Keratinocyte (primary cell): ENCODE measurements around the gene MYRIP. TPM values are rescaled to one million over a fixed set of nuclear protein-coding genes. Genes with fewer than 3 reads are reported as not detected.

Source experiments
- DNase-seq: peaks from one replicate; pipeline ENCODE4 v3.0.0-alpha.2; 2011; ENCODE audit warnings: low read depth, missing footprints, low spot score
- FAIRE-seq: peaks from 2 replicates; lab custom pipeline; 2011; peaks lifted over from hg19 to GRCh38; lab: Jason Lieb, UNC
- H2AFZ ChIP-seq: 2 replicates; pipeline ENCODE4 v1.6.0; 2012; ENCODE audit warnings: low read length, control low read depth, inconsistent platforms; ENCODE audit not compliant: control insufficient read depth
- H3K27ac ChIP-seq: 2 replicates; pipeline ENCODE4 v1.5.1; 2011; ENCODE audit warnings: low read length; ENCODE audit not compliant: control insufficient read depth, insufficient read depth
- H3K27me3 ChIP-seq: 3 replicates; pipeline ENCODE4 v1.6.0; 2011; ENCODE audit warnings: low read length; ENCODE audit not compliant: control insufficient read depth, insufficient read depth; ENCODE audit errors: extremely low read depth
- H3K36me3 ChIP-seq, 2 experiments: 2 replicates in 1 of 2; 3 replicates in 1 of 2; pipeline ENCODE4 v1.5.1; 2011; ENCODE audit warnings: low read length in 2 of 2, mild to moderate bottlenecking in 1 of 2; ENCODE audit not compliant: control insufficient read depth in 2 of 2, insufficient read depth in 2 of 2; ENCODE audit errors: extremely low read depth in 1 of 2
- H3K4me1 ChIP-seq: 3 replicates; pipeline ENCODE4 v1.5.1; 2011; ENCODE audit warnings: low read length; ENCODE audit not compliant: control insufficient read depth, insufficient read depth; ENCODE audit errors: extremely low read depth
- H3K4me2 ChIP-seq: 3 replicates; pipeline ENCODE4 v1.6.0; 2011; ENCODE audit warnings: low read depth, low read length; ENCODE audit not compliant: control insufficient read depth, insufficient read depth; ENCODE audit errors: extremely low read depth
- H3K4me3 ChIP-seq, 3 experiments: fragments of 200-600 bp in 1 of 3; sonication (generic) in 1 of 3; 2 replicates in 2 of 3; 3 replicates in 1 of 3; pipeline ENCODE4 v1.5.1; 2011 to 2016; ENCODE audit warnings: low read length in 3 of 3, mild to moderate bottlenecking in 3 of 3, control low read depth in 2 of 3, inconsistent platforms in 1 of 3, low read depth in 1 of 3, mixed read lengths in 1 of 3, mixed run types in 1 of 3, moderate library complexity in 1 of 3; ENCODE audit not compliant: control insufficient read depth in 2 of 3, insufficient read depth in 2 of 3; ENCODE audit errors: extremely low read depth in 1 of 3
- H3K79me2 ChIP-seq: 2 replicates; pipeline ENCODE4 v1.6.0; 2012; ENCODE audit warnings: low read length; ENCODE audit not compliant: control insufficient read depth, insufficient read depth
- H3K9ac ChIP-seq: 3 replicates; pipeline ENCODE4 v1.6.0; 2011; ENCODE audit warnings: low read length; ENCODE audit not compliant: control insufficient read depth, insufficient read depth; ENCODE audit errors: extremely low read depth
- H3K9me1 ChIP-seq: 3 replicates; pipeline ENCODE4 v1.6.0; 2011; ENCODE audit warnings: low read length; ENCODE audit not compliant: control insufficient read depth, insufficient read depth; ENCODE audit errors: extremely low read depth
- H3K9me3 ChIP-seq: 2 replicates; pipeline ENCODE4 v1.5.1; 2012; ENCODE audit warnings: low read depth, low read length; ENCODE audit not compliant: control insufficient read depth
- H4K20me1 ChIP-seq: 3 replicates; pipeline ENCODE4 v1.6.0; 2011; ENCODE audit warnings: low read length; ENCODE audit not compliant: control insufficient read depth, insufficient read depth; ENCODE audit errors: extremely low read depth
- CTCF ChIP-seq, 3 experiments: IDR thresholded peaks in 1 of 3; conservative IDR thresholded peaks in 1 of 3; optimal IDR thresholded peaks in 1 of 3; 2 replicates in 2 of 3; 3 replicates in 1 of 3; pipeline versions ENCODE3 to v1.5.1; 2011; ENCODE audit warnings: low read length in 3 of 3, mild to moderate bottlenecking in 3 of 3, moderate library complexity in 2 of 3, control low read depth in 1 of 3, inconsistent platforms in 1 of 3; ENCODE audit not compliant: insufficient read depth in 2 of 3; ENCODE audit errors: extremely low read depth in 1 of 3
- EZH2 ChIP-seq: IDR thresholded peaks from one replicate; pipeline ENCODE4 v1.6.1; 2012; ENCODE audit warnings: inconsistent platforms, mild to moderate bottlenecking, low read length, moderate library complexity
- dilution Hi-C: fragments of 300-500 bp; cut with MboI; formaldehyde crosslinking; loops from one replicate; pipeline ENCODE4 v1.7.0; 2020; ENCODE audit warnings: low sequenced_read_pairs; ENCODE audit not compliant: extremely low pct_ligation_motif_present
- polyA plus RNA-seq, 5 experiments: library from polyadenylated mRNA; depleted of rRNA in 3 of 5; stranded (reverse) in 3 of 5; stranded (forward) in 1 of 5; unstranded in 1 of 5; fragments of >200 nt; gene quantifications; 1 replicate in 1 of 5; 2 replicates in 3 of 5; 3 replicates in 1 of 5; pipeline versions ENCODE4 v1.2.1 to v1.2.3, GENCODE V29; 2011 to 2012; ENCODE audit warnings: missing spikeins in 2 of 5, low read depth in 1 of 5, low replicate concordance in 1 of 5

MYRIP gene
- polyA plus RNA-seq, 1 donor (not counting 4 experiments of a cell fraction or from before 2014, with no cell fraction given): 0.01 TPM

- H3K9me3 ChIP-seq: no peaks in the 10 kb centered on the region
- no peak overlapping the region for H3K4me2 ChIP-seq
- H3K4me3 ChIP-seq: no peak overlapping the region
- H3K36me3 ChIP-seq: no peaks in the 10 kb centered on the region
- no peaks in the 10 kb centered on the region for H3K79me2 ChIP-seq
- FAIRE-seq: no peak
- no peaks in the 10 kb centered on the region for H3K9me1 ChIP-seq
- dilution Hi-C loops: loop anchor here (25.0 kb wide), 1 partner anchor 176 kb away; no protein-coding TSS in a partner anchor
- H2AFZ ChIP-seq: no peak overlapping the region
- no peaks in the 10 kb centered on the region for H4K20me1 ChIP-seq
- DNase-seq: no peak
- no peak overlapping the region for H3K9ac ChIP-seq
- TF ChIP-seq CTCF (optimal IDR thresholded peaks at IDR 0.05 in 1 of 3, IDR thresholded peaks at IDR 0.05 in 1 of 3, conservative IDR thresholded peaks at IDR 0.05 in 1 of 3; ENCODE audit: extremely low read depth in 1 of 3, insufficient read depth in 2 of 3, low read length in 3 of 3) (no peak), EZH2 (no peak)
- H3K27me3 ChIP-seq: peaks cover 4% of the 10 kb centered on the region
- H3K27ac ChIP-seq: no peak overlapping the region
- no peaks in the 10 kb centered on the region for H3K4me1 ChIP-seq
These were observed 378.5 kb downstream of the MYRIP start for GRCh38 chr3:40187945-40188344.

- H3K4me2 ChIP-seq: no peak overlapping the region
- no peaks in the 10 kb centered on the region for H3K36me3 ChIP-seq
- H3K4me1 ChIP-seq: no peaks in the 10 kb centered on the region
- no peaks in the 10 kb centered on the region for H4K20me1 ChIP-seq
- H3K27ac ChIP-seq: no peak overlapping the region
- no peaks in the 10 kb centered on the region for H3K9me1 ChIP-seq
- no peaks in the 10 kb centered on the region for H3K79me2 ChIP-seq
- FAIRE-seq (no peak), DNase-seq (no peak)
- H3K27me3 ChIP-seq: peaks cover 4% of the 10 kb centered on the region
- no peak for TF ChIP-seq EZH2
- TF ChIP-seq CTCF (optimal IDR thresholded peaks at IDR 0.05 in 1 of 3, IDR thresholded peaks at IDR 0.05 in 1 of 3, conservative IDR thresholded peaks at IDR 0.05 in 1 of 3; ENCODE audit: extremely low read depth in 1 of 3, insufficient read depth in 2 of 3, low read length in 3 of 3): no peak
- H3K4me3 ChIP-seq: no peak overlapping the region
- H2AFZ ChIP-seq: no peak overlapping the region
- H3K9me3 ChIP-seq: no peaks in the 10 kb centered on the region
- no peak overlapping the region for H3K9ac ChIP-seq
- dilution Hi-C loops: loop anchor here (25.0 kb wide), 1 partner anchor 177 kb away; no protein-coding TSS in a partner anchor
These were observed 379.7 kb downstream of the MYRIP start for GRCh38 chr3:40189118-40189517.
